HPDE6-E6E7 (cell line): ENCODE data around the gene ERVH48-1.
A peak's percentile ranks its signal among the peaks of the same experiment; 100 is the strongest.
"Not testable (repeated sequence)": the region's sequence is repeated elsewhere in the genome, so short reads cannot be mapped to it uniquely, and the experiment has no call there.

Experiments used
- DNase-seq: peaks from one replicate; pipeline ENCODE4 v3.0.0; 2011; ENCODE audit warnings: missing footprints; ENCODE audit errors: extremely low spot score

ERVH48-1 gene

DNA sequence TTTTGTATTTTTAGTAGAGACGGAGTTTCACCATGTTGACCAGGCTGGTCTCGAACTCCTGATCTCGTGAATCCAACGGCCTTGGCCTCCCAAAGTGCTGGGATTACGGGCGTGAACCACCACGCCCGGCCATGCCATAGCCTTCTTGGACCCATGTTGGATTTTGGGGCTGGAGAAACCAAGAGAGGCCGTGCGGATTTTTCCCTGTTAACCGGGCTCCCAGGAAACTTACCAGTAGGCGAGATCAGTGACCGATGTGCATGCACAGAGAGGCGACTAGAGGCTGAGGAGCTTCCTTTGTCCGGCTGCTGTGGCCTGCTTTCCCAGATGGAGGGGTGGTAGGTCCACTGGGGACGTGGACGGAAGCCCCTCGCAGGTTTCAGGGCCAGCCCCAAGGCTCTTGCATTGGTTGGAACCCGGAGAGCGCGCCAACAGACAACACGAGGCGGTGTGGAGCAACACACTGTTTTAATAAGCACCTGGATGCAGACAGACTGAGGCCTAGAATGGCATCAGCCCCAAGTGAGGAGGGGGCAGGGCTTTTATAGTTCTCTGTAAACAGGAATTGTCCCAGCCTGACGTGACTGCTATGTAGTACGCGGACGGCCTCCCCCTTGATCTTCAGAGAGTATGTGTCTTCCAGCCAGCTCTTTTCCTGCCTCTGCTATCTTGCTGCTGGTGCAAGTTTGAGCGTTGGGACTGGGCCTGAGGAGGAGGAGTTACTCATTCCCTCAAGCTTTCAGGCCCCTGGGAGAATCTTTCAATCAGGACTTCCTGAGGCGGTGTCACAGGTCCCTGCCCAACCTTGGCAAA, at the start of gene ERVH48-1:
ERVH48-1 (minus strand) TSS at position 517 of the 813 bp plus-strand sequence. CDS start 6,624 bp downstream, outside the sequence.
- no peak for DNase-seq

DNA sequence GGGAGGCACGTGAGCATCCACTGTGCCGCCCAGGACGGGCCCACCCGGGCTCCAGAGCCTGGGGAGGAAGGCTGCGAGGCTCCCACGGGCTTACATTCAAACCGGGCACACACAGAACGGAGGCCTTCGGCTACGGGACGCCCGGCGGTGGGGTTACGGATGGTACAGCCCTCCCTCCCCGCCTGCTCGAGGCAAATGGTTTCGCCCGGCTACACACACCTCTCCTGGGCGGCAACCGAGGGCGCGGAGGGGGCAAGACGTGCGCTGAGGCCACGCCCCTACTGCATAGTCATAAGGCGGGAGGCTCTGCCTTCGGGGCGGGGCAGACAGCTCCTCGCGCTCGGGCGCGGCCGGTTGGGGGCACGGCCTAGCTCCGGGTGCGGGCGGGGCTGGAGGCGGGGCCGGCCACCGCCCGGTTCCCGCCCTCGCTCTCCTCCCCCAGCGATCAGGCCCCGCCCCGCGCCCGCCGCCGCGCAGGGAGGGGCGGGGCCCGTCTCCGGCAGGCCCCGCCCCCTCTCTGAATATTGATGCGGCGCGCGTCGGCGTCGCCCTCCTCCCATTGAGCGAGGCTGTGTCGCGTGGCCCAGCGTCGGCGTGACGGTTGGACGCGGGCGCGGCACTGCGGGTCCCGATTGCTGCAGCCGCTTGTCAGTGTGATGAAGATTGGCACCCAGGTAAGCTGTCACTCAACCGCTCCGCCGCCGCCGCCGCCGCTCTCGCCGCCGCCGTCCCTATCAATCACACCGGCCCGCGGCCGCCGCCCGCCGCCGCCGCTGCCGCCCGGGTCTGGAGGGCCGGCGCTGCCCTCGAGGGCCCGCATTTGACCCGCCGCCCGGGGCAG, 48.8 kb upstream of the ERVH48-1 start, which contains the start of gene PKNOX1:
PKNOX1 (plus strand) TSS at position 572 of the 841 bp plus-strand sequence. CDS start 29,820 bp downstream, outside the sequence.
- DNase-seq, result peak; percentile 95

DNA sequence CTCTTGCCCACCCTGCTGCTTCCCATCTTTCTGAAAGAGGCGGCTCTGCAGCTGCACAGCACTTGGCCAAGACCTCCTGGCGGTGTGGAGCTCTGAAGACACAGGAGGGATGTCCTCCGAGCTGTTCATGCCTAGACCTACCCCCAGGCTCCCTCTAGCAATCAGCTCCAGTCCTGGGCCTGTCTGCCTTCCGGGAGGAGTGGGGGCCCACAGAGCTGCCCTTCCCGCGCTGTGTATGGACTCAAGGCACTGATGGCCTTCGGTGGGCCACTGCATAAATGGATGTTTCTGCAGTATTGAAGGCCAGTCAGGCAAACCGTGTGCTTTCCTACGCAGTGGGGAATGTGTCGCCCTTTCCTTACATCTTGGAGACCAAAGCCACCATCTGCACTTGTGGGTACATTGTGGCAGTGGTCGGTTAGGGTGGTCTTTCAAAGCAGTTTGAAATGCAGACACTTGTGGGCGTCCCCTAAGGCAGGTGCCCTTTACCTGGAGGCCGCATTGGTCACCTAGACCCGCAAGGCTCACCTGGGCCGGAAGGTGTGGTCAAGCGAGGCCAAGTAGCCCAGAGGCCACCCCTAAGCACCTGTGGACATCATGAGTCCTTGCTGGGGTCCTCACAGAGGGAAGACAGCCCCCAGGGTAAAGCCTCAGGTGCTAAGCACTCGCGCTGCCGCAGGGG, 48.0 kb upstream of the ERVH48-1 start:
- DNase-seq, result no peak

DNA sequence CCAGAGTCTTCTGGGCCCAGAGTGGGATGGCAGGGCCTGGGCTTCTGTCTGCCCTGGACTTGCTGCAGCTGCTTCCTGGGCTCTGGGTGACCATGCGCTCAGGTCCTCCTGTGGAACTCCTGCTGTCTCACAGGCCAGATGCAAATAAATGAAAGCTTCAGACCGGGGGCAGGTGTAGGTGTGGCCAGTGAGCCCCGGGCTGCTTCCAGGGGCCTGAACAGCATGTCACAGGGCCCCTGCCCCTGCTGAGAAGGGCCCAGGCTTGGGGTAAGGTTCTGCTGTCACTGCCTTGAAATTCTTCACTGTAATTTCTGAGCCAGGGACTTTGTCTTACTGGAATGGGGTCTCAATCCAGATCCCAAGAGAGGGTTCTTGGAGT, 46.5 kb upstream of the ERVH48-1 start:
- no peak for DNase-seq

DNA sequence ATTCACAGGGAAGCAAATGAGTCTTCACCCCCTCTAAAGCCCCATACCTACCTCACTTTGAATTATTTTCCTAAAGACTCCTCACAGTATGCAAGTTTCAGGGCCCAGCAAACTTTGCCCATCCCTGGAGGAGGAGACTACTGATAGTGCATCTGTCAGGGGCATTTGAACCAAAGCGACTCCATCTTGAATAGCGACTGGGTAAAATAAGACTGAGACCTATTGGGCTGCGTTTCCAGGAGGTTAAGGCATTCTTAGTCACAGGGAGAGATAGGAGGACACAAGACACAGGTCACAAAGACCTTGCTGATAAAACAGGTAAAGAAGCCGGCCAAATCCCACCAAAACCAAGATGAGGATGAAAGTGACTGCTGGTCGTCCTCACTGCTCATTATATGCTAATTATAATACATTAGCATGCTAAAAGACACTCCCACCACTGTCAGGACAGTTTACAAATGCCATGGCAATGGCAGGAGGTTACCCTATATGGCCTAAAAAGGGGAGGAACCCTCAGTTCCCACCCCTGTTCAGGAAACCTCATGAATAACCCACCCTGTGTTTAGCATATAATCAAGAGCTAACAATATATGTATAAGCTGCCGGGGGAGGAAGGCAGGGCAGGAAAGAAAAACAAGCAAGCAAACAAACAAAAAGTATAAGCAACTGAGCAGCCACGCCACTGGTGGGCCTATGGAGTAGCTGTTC, 45.7 kb upstream of the ERVH48-1 start:
- DNase-seq, result no peak

DNA sequence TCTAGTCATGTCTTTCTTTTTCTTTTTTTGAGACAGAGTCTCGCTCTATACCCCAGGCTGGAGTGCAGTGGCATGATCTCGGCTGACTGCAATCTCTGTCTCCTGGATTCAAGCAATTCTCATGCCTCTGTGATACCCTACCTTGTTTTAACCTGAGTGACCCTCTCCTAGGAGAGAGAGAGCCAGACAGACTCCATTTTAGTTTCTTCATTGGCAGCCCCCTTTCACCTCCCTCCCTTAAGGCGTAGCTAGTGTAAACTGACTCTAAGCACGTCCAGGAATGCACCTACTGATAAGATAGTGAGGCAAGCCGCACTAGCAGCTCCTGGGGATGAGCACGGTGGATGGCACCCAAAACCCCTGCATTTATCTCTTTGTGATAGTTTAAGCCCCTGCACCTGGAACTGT, 43.8 kb upstream of the ERVH48-1 start:
- no peak for DNase-seq

DNA sequence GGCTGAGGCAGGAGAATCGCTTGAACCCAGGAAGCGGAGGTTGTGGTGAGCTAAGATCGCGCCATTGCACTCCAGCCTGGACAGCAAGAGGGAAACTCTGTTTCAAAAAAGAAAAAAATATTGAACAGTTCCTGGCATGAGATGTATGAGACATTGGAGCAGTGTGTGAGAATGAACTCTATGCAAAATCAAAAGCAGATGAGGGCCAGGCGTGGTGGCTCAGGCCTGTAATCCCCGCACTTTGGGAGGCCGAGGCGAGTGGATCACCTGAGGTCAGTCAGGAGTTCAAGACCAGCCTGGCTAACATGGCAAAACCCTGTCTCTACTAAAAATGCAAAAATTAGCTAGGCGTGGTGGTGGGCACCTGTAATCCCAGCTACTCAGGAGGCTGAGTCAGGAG, 42.2 kb upstream of the ERVH48-1 start:
- not testable (repeated sequence) for DNase-seq

DNA sequence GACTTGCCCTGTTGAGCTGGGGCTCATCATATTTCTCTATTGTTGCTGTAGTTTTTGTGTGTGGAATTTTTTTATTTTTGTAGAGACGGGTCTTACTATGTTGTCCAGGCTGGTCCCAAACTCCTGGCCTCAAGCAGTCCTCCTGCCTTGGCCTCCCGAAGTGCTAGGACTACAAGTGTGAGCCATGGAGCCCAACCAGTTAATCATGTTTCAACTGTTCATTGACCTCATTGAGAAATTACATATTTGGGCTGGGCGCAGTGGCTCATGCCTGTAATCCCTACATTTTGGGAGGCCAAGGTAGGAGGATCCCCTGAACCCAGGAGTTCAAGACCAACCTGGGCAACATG, 39.8 kb upstream of the ERVH48-1 start:
- DNase-seq, result no peak

DNA sequence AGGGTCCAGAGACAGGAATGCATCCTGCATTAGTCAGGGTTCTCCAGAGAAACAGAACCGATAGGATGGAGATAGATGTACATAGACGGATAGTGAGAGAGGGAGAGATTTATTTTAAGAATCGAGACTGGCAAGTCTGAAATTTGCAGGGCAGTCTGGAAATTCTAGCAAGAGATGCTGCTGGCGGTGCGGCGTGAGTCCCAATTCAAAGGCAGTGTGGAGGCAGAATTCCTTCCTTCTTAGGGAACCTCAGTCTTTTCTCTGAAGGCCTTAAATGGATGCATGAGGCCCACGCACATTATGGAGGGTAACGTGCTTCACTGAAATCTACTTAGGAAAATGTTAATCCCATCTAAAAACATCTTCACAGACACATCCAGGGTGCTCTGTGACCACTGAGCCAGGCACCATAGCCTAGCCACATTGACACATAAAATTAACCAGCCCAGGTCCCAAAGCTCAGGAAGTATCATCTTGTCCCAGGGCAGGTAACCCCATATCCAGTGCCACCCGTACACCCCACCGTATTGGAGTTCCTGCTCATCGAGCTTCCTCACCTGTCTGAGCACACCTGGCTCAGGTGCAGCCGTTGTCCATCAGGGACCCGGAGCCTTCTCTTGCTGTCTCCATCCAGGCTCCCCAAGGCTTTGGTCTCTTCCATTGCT, 39.2 kb upstream of the ERVH48-1 start:
- no peak for DNase-seq

DNA sequence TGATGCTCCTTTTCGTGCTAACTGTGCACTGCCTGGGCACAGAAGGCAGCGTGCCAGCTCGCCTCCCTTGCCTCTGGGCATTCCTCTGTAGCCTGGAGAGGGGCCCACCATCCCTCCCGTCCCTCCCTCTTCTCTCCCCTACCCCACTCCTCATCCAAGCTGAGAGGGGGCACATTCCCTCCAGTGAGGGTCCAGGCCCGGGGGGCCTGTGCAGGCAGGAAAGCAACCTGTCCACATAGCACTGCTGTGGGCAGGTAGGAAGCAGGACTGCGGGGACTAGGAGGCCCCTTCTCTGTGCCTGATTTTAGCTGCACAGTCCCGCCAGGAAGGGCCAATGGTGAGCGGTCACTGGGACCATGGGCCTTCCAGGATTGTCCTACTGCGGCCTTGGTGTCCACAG, 38.7 kb upstream of the ERVH48-1 start:
- no peak for DNase-seq

DNA sequence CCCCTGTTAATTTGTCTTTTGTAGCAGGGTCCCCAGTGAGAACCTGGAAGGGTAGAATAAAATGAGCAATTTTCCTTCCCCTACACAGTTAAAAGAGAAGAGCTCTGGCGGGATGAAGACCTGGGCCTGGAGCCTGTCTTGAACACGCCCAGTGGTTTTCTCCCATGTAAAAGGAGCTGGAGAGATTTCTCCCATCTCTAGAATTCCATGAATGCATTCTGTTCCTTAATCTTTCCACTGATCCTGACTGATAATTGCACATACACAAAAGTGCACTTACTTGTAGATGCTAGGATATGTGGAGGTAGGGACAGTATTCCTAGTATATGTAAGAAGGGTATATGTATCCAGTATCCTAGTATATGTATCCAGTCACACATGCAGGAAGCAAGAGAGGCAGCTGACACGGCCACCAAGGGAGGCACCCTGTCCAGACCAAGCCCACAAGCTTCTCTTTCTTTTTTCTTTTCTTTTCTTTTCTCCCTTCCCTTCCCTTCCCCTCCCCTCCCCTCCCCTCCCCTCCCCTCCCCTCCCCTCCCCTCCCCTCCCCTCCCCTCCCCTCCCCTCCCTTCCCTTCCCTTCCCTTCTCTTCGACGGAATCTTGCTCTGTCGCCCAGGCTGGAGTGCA, 37.1 kb upstream of the ERVH48-1 start:
- DNase-seq, result no peak

DNA sequence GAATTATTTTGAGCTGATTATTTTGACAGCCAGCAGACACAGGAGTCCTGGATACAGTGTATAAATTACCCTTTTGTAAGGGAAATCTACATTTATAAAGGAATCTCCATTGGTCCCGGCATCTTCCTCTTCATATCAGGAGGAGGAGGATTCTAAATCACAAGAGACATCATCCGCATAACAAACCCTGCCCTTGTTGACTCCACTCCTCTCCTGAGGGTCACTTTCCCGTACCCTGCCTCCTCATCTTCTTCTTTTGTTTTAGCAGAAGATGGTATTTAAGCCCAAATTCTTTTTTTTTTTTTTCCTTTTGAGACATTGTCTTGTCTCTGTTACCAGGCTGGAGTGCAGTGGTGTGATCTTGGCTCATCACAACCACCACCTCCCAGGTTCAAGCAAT, 34.3 kb upstream of the ERVH48-1 start:
- no peak for DNase-seq

DNA sequence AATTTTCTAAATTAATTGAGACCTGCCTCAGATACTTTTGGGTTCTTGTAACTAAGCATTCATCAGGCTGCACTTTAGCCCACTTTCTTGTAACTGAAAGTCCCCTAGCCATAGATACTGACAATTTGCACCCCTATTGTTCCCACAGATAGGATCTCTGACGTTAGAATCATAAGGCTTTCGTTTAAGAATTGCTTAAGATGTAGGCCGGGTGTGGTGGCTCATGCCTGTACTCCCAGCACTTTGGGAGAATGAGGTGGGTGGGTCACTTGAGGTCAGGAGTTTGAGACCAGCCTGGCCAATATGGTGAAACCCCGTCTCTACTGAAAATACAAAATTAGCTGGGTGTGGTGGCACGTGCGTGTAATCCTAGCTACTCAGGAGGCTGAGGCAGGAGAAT, 32.7 kb upstream of the ERVH48-1 start:
- DNase-seq, result not testable (repeated sequence)

DNA sequence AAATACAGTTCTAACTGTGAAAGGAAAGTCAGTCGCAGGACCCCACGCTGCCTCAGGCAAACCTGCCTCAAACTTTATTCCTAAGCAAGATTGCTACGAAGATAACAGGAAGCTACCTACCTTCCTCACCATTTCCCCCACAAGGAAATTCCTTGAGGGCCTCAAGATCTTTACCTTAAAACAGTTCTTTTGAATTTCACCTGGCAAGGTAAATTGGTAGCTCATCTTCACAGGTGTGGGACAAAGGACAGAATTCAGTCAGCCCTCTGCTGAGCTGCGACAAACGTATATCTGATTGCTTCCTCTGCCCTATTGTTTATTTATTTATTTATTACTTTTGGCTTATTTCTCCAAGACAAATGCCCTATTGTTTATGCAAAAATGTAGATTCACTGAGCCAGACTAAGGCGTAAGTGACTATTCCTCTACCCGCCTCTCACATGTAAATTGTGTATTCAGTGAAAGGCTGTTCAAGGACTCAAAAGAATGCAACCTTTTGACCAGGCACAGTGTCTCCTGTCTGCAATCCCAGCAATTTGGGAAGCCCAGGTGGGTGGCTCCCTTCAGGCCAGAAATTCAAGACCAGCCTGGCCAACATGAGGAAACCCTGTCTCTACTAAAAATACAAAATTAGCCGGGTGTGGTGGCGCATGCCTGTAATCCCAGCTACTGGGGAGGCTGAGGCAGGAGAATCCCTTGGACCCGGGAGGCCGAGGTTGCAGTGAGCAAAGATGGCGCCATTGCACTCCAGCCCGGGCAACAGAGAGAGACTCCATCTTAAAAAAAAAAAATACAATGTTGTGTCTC, 31.6 kb upstream of the ERVH48-1 start:
- no peak for DNase-seq

DNA sequence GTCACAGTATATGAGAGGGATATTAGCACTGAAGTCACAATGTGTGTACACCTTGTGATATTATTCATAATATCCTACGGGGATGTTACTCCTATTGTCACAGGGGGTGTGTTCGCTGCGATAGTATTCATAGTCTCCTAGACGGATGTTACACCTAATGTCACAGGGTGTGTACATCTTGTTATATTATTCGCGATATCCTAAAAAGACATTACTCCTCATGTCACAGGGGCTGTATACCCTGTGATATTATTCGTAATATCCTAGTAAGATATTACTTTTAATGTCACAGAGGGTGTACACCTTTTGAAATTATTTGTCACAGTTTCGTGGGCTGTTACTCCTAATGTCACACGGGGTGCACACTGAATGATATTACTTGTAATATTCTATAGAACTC, 25.8 kb upstream of the ERVH48-1 start:
- not testable (repeated sequence) for DNase-seq

DNA sequence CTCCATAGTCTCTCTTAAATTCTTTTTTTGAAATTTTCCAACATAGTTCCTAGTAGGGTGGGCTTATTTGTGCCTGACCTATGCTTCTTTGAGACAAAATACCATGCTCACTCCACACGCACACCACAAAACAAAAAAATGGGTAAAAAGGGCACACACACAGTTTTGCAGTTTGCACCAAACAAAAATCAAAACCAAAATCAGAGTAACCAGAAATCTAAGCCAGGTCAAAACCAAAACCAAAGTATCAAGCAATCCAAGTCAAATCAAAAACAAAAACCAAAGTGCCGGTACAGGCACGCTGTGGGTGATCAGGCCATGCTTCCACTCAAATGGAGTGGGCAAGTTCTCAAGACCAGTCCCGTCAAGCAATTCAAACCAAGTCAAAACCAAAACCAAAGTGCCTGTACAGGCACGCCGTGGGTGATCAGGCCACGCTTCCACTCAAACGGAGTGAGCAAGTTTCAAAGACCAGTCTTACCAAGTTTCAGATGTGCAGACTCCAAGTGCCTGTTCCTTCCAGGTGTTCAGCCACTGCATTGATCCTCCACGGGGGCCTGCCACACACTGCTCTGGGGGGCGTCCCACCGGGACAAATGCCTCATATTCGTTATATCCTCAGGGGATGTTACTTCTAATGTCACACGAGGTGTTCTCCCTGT, 23.8 kb upstream of the ERVH48-1 start:
- not testable (repeated sequence) for DNase-seq

DNA sequence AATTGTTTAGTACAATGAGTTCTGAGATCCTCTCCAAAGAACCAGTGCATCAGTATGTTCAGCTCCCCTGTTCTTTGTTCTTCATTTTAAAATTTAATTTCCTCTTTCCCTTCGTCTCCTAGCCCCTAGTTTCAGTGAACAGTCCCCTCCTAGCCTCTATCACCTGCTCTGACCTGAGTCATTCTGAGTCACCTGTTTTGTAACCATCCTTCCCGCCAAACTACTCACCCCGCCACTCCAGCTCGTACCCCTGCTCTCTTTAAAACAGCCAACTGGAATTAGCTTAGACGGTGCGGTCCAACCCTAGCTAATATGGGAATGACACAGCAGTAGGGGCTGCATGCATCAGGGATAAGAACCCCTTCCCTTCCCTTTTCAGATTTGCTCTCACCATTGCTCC, 16.8 kb upstream of the ERVH48-1 start:
- no peak for DNase-seq

DNA sequence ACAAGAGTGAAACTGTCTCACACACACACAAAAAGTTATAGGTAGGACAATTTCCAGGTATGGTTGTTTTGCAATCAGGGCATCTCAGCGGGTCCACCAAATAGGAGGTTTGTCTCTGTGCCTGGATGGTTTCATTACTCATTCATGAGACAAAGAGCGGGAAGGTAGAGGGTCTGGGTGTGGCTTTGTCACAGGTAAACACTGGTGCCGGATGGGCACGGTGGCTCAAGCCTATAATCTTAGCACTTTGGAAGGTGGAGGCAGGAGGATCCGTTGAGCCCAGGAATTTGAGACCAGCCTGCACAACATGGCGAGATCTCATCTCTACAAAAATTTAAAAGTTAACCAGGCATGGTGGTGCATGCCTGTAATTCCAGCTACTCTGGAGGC, 16.3 kb upstream of the ERVH48-1 start:
- no peak for DNase-seq
